ENCODE results near the gene ASB4.

The ASB4 gene

DNA sequence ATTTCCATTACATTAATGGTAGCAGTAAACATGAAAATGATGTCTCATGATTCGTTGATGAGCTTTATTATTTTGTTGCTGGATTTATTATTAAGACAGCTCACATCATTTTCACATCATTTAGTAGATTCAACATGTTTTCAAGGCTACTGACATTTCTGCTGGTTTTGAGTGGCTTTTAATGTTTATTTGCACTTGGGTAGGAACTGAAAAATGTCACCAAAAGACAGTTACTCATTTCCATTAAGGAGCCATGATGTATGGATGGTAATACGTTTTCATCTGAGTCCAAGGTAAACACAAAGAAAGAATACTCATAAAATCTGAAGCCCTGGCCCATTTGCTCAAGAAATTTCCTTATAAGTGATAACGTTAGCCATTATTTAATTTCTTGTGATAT lies 95.7 kb downstream of the ASB4 start:
- no peak for DNase-seq
- no peaks in the 10 kb centered on the region for H3K4me1 ChIP-seq (ENCODE audit: control insufficient read depth, insufficient read depth, low read length, poor library complexity, severe bottlenecking)
- H3K9me3 ChIP-seq (ENCODE audit: control insufficient read depth, low read length), result no peaks in the 10 kb centered on the region
- no peak overlapping the region for H3K4me3 ChIP-seq (ENCODE audit: insufficient read depth, low read depth, low read length, poor library complexity, severe bottlenecking)
- no peak overlapping the region for H3K27ac ChIP-seq (ENCODE audit: insufficient read depth, low read length, poor library complexity, severe bottlenecking)
- no peaks in the 10 kb centered on the region for H3K27me3 ChIP-seq (replicated peaks; ENCODE audit: control insufficient read depth, insufficient read depth, low read length, poor library complexity, severe bottlenecking)
- no peaks in the 10 kb centered on the region for H3K36me3 ChIP-seq (ENCODE audit: control insufficient read depth, insufficient read depth, low read length)

DNA sequence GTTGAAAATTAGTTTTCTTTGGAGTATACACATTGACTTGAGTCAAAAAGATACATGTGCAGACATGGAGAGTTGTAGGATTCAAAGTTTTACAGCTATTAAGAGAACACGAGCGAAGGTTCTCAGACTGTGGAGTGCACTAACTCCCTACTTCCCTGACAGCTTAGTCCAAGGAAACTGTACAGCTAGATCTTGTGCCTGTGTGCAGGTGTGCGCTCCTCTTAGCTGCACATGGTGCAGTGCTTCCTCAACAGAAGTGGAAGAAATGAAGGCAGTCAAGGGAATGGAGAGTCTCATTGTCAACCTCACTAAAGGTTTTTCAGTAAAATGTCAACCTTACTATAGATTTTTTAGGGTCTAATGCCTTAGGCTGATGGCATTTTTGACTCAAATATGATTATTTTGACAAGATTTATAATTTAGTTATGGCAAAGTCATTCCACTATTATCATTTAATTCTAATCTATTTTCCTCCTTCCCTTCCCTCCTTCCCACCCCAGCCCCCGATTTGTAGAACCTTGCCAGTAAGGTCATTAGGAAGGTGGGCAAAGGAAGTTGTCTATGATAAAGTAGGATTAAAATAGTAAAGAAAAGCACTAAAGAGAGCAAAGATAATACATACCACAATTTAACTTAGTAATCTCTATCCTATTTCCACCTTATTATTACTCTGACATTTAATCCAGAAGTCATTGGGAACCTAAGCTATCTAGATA lies 97.0 kb downstream of the ASB4 start:
- H3K27me3 ChIP-seq (replicated peaks; ENCODE audit: control insufficient read depth, insufficient read depth, low read length, poor library complexity, severe bottlenecking), result no peaks in the 10 kb centered on the region
- no peak overlapping the region for H3K4me3 ChIP-seq (ENCODE audit: insufficient read depth, low read depth, low read length, poor library complexity, severe bottlenecking)
- no peak overlapping the region for H3K27ac ChIP-seq (ENCODE audit: insufficient read depth, low read length, poor library complexity, severe bottlenecking)
- H3K36me3 ChIP-seq (ENCODE audit: control insufficient read depth, insufficient read depth, low read length), result no peaks in the 10 kb centered on the region
- DNase-seq, result no peak
- H3K4me1 ChIP-seq (ENCODE audit: control insufficient read depth, insufficient read depth, low read length, poor library complexity, severe bottlenecking), result no peaks in the 10 kb centered on the region
- H3K9me3 ChIP-seq (ENCODE audit: control insufficient read depth, low read length), result no peaks in the 10 kb centered on the region

DNA sequence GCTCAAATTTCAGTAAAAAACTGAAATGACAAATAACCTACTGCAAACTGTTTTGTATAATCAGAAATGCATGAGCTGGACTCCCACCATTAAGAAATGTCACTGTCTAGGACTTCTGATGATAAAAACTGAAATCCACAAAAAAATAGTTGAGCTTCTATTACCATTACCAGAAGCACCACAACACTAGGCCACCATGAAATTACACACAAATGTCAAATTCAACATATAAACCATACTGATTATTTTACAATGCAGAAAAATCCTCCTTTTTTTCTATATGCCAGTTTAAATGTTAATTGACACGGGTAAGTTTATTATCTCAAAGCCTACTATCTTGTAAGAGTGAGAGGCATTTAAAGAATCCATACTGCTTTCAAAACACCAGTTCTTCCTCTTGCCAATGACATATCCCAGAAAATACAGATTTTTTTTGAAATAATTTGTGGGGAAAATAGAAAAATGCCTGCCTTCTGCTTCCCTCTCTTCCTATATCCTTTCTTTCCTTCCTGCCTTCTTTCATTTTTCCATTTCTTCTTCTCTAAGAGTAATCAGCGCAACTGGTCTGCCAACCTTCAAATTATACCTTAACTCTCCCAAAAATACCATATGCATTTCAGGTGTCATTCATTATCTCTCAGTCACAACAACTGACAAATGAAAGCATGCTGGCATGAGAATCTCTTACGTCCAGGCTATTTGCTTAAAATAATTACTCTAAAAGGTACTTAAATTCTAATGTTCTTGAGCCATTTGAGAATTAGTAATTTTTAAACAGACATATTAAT lies 98.3 kb downstream of the ASB4 start:
- no peaks in the 10 kb centered on the region for H3K4me1 ChIP-seq (ENCODE audit: control insufficient read depth, insufficient read depth, low read length, poor library complexity, severe bottlenecking)
- H3K27me3 ChIP-seq (replicated peaks; ENCODE audit: control insufficient read depth, insufficient read depth, low read length, poor library complexity, severe bottlenecking), result no peaks in the 10 kb centered on the region
- H3K9me3 ChIP-seq (ENCODE audit: control insufficient read depth, low read length), result no peaks in the 10 kb centered on the region
- no peak overlapping the region for H3K27ac ChIP-seq (ENCODE audit: insufficient read depth, low read length, poor library complexity, severe bottlenecking)
- H3K36me3 ChIP-seq (ENCODE audit: control insufficient read depth, insufficient read depth, low read length), result no peaks in the 10 kb centered on the region
- no peak overlapping the region for H3K4me3 ChIP-seq (ENCODE audit: insufficient read depth, low read depth, low read length, poor library complexity, severe bottlenecking)
- no peak for DNase-seq

DNA sequence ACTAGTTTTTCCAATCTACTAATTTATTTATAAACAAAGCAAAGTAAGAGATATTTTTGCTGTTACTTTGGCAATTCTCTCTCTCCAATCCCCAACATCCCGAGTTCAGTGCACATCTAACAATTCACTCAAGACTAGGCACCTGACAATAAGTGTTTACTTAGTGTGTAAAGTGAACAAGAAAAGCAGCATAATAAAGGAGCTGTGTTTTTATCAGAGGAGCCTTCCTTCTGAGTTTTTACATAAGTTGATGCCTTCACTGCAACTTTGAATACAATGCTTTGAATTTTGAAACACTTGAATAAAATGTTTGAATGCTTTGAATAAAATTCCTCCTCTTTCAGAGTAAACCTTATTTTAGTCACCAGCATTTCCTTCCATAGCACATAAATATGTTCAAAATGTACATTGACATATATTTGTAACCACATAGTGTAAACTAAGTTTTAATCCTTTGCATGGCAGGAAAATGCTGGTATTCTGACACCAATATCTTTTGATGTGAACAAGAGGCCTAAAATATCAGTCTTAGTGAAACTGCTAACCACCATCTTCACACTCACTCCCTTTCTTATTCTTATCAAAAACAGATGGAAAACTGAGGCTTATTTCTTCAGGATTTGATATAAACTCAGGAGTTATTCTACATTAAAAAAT lies 99.2 kb downstream of the ASB4 start:
- Histone ChIP-seq H3K4me1 (ENCODE audit: control insufficient read depth, insufficient read depth, low read length, poor library complexity, severe bottlenecking) (no peaks in the 10 kb centered on the region), H3K27me3 (replicated peaks; ENCODE audit: control insufficient read depth, insufficient read depth, low read length, poor library complexity, severe bottlenecking) (no peaks in the 10 kb centered on the region), H3K4me3 (ENCODE audit: insufficient read depth, low read depth, low read length, poor library complexity, severe bottlenecking) (no peak overlapping the region), H3K9me3 (ENCODE audit: control insufficient read depth, low read length) (no peaks in the 10 kb centered on the region), H3K27ac (ENCODE audit: insufficient read depth, low read length, poor library complexity, severe bottlenecking) (no peak overlapping the region), H3K36me3 (ENCODE audit: control insufficient read depth, insufficient read depth, low read length) (no peaks in the 10 kb centered on the region)
- no peak for DNase-seq

DNA sequence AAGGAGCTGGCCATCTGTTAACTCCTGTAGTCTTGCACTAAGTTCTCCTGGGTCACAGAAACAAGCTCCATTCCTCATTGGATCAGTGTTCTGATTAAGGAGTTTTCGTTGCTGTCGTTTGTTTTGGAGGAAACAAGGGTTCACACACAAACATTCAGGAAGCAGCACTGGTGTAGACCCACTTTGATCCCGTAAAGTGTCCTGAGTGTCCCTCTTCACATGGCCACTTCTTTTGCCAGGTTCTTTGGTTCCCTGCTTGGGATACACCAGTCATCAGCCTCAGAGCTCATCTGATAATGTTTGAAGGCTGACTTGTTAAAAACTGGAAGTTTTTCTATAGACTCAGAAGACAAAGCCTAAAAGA lies 99.7 kb downstream of the ASB4 start:
- Histone ChIP-seq H3K4me3 (ENCODE audit: insufficient read depth, low read depth, low read length, poor library complexity, severe bottlenecking) (no peak overlapping the region), H3K36me3 (ENCODE audit: control insufficient read depth, insufficient read depth, low read length) (no peaks in the 10 kb centered on the region), H3K9me3 (ENCODE audit: control insufficient read depth, low read length) (no peaks in the 10 kb centered on the region), H3K27me3 (replicated peaks; ENCODE audit: control insufficient read depth, insufficient read depth, low read length, poor library complexity, severe bottlenecking) (no peaks in the 10 kb centered on the region), H3K27ac (ENCODE audit: insufficient read depth, low read length, poor library complexity, severe bottlenecking) (no peak overlapping the region), H3K4me1 (ENCODE audit: control insufficient read depth, insufficient read depth, low read length, poor library complexity, severe bottlenecking) (no peaks in the 10 kb centered on the region)
- DNase-seq, result no peak

DNA sequence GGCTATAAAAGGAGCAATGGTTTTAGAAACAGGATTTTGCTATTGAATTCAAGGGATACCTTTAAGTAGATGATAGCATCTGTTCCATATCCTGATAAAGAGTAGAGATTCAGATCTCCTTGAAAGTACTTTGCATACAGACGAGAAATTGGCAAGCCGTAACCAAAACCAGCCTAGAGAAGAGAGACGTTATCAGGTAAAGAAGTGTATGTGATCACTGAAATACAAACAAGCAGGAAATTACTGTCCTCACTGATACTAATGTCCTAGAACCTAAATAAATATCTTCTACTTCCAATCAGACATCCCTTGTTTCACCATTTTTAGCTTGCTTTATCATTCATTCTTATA lies 101.2 kb downstream of the ASB4 start:
- Histone ChIP-seq H3K27me3 (replicated peaks; ENCODE audit: control insufficient read depth, insufficient read depth, low read length, poor library complexity, severe bottlenecking) (no peaks in the 10 kb centered on the region), H3K9me3 (ENCODE audit: control insufficient read depth, low read length) (no peaks in the 10 kb centered on the region)
- DNase-seq, result no peak

DNA sequence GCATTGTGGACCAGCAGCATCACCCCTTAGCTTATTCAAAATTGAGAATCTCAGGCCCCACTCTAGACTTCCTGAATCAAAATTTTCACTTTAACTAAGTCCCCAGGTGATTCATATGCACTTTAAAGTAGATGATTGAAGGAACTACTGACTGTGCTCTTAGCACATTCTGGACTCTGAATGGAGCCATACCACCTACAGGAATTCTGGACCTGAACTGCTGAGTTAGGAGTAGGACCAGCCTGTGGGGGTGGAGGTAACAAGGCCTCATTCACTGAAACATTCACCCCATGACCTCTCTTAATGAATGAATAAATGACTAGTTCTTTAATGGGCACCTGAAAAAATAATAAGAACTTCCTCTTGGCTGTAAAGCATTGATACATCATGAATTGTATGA lies 103.3 kb downstream of the ASB4 start:
- Histone ChIP-seq H3K4me3 (ENCODE audit: insufficient read depth, low read depth, low read length, poor library complexity, severe bottlenecking) (no peak overlapping the region), H3K9me3 (ENCODE audit: control insufficient read depth, low read length) (no peaks in the 10 kb centered on the region), H3K27me3 (replicated peaks; ENCODE audit: control insufficient read depth, insufficient read depth, low read length, poor library complexity, severe bottlenecking) (no peaks in the 10 kb centered on the region), H3K4me1 (ENCODE audit: control insufficient read depth, insufficient read depth, low read length, poor library complexity, severe bottlenecking) (no peaks in the 10 kb centered on the region), H3K27ac (ENCODE audit: insufficient read depth, low read length, poor library complexity, severe bottlenecking) (no peak overlapping the region), H3K36me3 (ENCODE audit: control insufficient read depth, insufficient read depth, low read length) (no peaks in the 10 kb centered on the region)
- DNase-seq, result no peak

More for the DNA sequence above, 101.2 kb downstream of the ASB4 start:
- no peaks in the 10 kb centered on the region for H3K36me3 ChIP-seq (ENCODE audit: control insufficient read depth, insufficient read depth, low read length)
- no peak overlapping the region for H3K27ac ChIP-seq (ENCODE audit: insufficient read depth, low read length, poor library complexity, severe bottlenecking)
- no peaks in the 10 kb centered on the region for H3K4me1 ChIP-seq (ENCODE audit: control insufficient read depth, insufficient read depth, low read length, poor library complexity, severe bottlenecking)
- H3K4me3 ChIP-seq (ENCODE audit: insufficient read depth, low read depth, low read length, poor library complexity, severe bottlenecking), result no peak overlapping the region

DNA sequence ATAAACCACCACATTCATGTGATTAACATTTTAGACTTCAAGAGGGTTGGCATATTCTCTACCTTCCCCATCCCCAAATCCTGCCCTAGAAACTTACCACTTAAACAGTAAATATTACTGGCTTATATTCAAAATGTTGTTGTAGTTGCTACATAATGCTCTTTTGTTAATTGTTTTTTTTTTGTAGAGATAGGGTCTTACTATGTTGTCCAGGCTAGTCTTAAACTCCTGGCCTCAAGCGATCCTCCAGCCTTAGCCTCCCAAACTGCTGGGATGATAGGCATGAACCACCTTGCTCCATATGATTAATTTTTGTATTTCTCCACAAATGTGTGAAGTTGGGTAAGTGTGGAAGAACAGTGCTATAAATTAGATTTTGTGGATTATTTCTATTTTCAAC lies 104.0 kb downstream of the ASB4 start:
- Histone ChIP-seq H3K27me3 (replicated peaks; ENCODE audit: control insufficient read depth, insufficient read depth, low read length, poor library complexity, severe bottlenecking) (no peaks in the 10 kb centered on the region), H3K36me3 (ENCODE audit: control insufficient read depth, insufficient read depth, low read length) (no peaks in the 10 kb centered on the region), H3K4me3 (ENCODE audit: insufficient read depth, low read depth, low read length, poor library complexity, severe bottlenecking) (no peak overlapping the region), H3K4me1 (ENCODE audit: control insufficient read depth, insufficient read depth, low read length, poor library complexity, severe bottlenecking) (no peaks in the 10 kb centered on the region), H3K9me3 (ENCODE audit: control insufficient read depth, low read length) (no peaks in the 10 kb centered on the region), H3K27ac (ENCODE audit: insufficient read depth, low read length, poor library complexity, severe bottlenecking) (no peak overlapping the region)
- no peak for DNase-seq

Measured in effector memory CD4-positive, alpha-beta T cell (primary cell).